Sigmoid colon (tissue), 4 donors: ENCODE data around the gene C1QTNF9.

Experiments used
- CTCF ChIP-seq, 4 experiments: fragments of 450-650 bp in 3 of 4; fragments of 200-600 bp in 1 of 4; IDR thresholded peaks; one replicate each; pipeline ENCODE4 v1.5.1; 2016 to 2019; ENCODE audit warnings: antibody characterized with exemption in 4 of 4, mild to moderate bottlenecking in 3 of 4, moderate library complexity in 2 of 4
- EP300 ChIP-seq, 4 donors: sonication (generic); formaldehyde crosslinking; IDR thresholded peaks; one replicate each; pipeline ENCODE4 v1.6.1; 2017; ENCODE audit warnings: antibody characterized with exemption in 4 of 4
- POLR2A ChIP-seq, 2 donors: fragments of 450-650 bp; IDR thresholded peaks; one replicate each; pipeline ENCODE4 v1.6.1; 2016; ENCODE audit warnings: antibody characterized with exemption in 2 of 2, mild to moderate bottlenecking in 2 of 2, moderate library complexity in 2 of 2

GRCh38 chr13:24323739-24324075 lies 14.3 kb downstream of the C1QTNF9 start:
- TF ChIP-seq POLR2A (IDR thresholded peaks at IDR 0.05) (no peak), CTCF (IDR thresholded peaks at IDR 0.05) (no peak), EP300 (IDR thresholded peaks at IDR 0.05) (no peak)
